Activated CD4-positive, alpha-beta T cell treated with anti-CD3 and anti-CD28 coated beads, Interleukin-2, amount 10 ng/mL, durations not matched to agents 7 days and 5 days (primary cell): ENCODE data around the gene RARRES1. TPM values are rescaled to one million over a fixed set of nuclear protein-coding genes. Genes with fewer than 3 reads are reported as not detected.

Source experiments
- CTCF ChIA-PET: fragments of 350-600 bp; sonication (Branson Sonifier 250); formaldehyde crosslinking; loops from one replicate; lab custom pipeline; 2021; ENCODE audit warnings: antibody characterized with exemption; lab: Charles Lee
- POLR2A ChIA-PET: fragments of 350-600 bp; sonication (Branson Sonifier 250); formaldehyde crosslinking; loops from one replicate; lab custom pipeline; 2021; ENCODE audit warnings: antibody characterized with exemption; lab: Charles Lee
- DNase-seq: peaks from one replicate; pipeline ENCODE4 v3.0.0-alpha.2; 2020
- H3K27ac Mint-ChIP-seq: one replicate; pipeline ENCODE4 v1.8.0; 2021; ENCODE audit warnings: mild to moderate bottlenecking, moderate library complexity, mixed read lengths
- H3K27me3 Mint-ChIP-seq: one replicate; pipeline ENCODE4 v1.8.0; 2021; ENCODE audit warnings: mixed read lengths
- H3K36me3 Mint-ChIP-seq: one replicate; pipeline ENCODE4 v1.8.0; 2021; ENCODE audit warnings: low read depth, mixed read lengths
- H3K4me1 Mint-ChIP-seq: one replicate; pipeline ENCODE4 v1.8.0; 2021; ENCODE audit warnings: mixed read lengths
- H3K4me3 Mint-ChIP-seq: one replicate; pipeline ENCODE4 v1.8.0; 2021; ENCODE audit warnings: mild to moderate bottlenecking, moderate library complexity, mixed read lengths
- H3K9me3 Mint-ChIP-seq: one replicate; pipeline ENCODE4 v1.8.0; 2021; ENCODE audit warnings: mixed read lengths
- total RNA-seq, 2 experiments: library from RNA; stranded (reverse); gene quantifications; one replicate each; pipeline ENCODE4 v1.2.3, GENCODE V29; 2021

RARRES1 gene
- total RNA-seq, 2 experiments from 2014 or later: not detected

GRCh38 chr3:158738653-158739052, 6.4 kb upstream of the RARRES1 start:
- CTCF ChIA-PET: interaction anchor here (1.7 kb wide), 1 partner anchor 12 kb away, joined by 4 read pairs; no protein-coding TSS in a partner anchor
- POLR2A ChIA-PET: no interaction called here

GRCh38 chr3:158737976-158738615, 5.8 kb upstream of the RARRES1 start:
- Mint-ChIP-seq H3K27me3 (peaks cover 3% of the 10 kb centered on the region), H3K27ac (no peak overlapping the region), H3K36me3 (no peaks in the 10 kb centered on the region), H3K4me3 (no peak overlapping the region), H3K9me3 (peaks cover 10% of the 10 kb centered on the region), H3K4me1 (peaks cover 17% of the 10 kb centered on the region)
- ChIA-PET POLR2A (no interaction called here), CTCF (no interaction called here)
- DNase-seq: no peak

More at GRCh38 chr3:158738653-158739052, 6.4 kb upstream of the RARRES1 start:
- H3K9me3 Mint-ChIP-seq: peaks cover 10% of the 10 kb centered on the region
- no peaks in the 10 kb centered on the region for H3K36me3 Mint-ChIP-seq
- peaks cover 16% of the 10 kb centered on the region for H3K4me1 Mint-ChIP-seq
- no peak for DNase-seq
- no peak overlapping the region for H3K27ac Mint-ChIP-seq
- peaks cover 2% of the 10 kb centered on the region for H3K27me3 Mint-ChIP-seq
- H3K4me3 Mint-ChIP-seq: no peak overlapping the region

- CTCF ChIA-PET: no interaction called here
- Mint-ChIP-seq H3K27me3 (peaks cover 3% of the 10 kb centered on the region), H3K27ac (no peak overlapping the region), H3K36me3 (no peaks in the 10 kb centered on the region), H3K4me3 (no peak overlapping the region), H3K9me3 (peaks cover 10% of the 10 kb centered on the region), H3K4me1 (peaks cover 10% of the 10 kb centered on the region)
- POLR2A ChIA-PET: no interaction called here
- no peak for DNase-seq
Observed at GRCh38 chr3:158737410-158737809, 5.2 kb upstream of the RARRES1 start.

- POLR2A ChIA-PET: no interaction called here
- no peak overlapping the region for H3K4me3 Mint-ChIP-seq
- peaks cover 10% of the 10 kb centered on the region for H3K9me3 Mint-ChIP-seq
- no peak for DNase-seq
- H3K27ac Mint-ChIP-seq: no peak overlapping the region
- H3K4me1 Mint-ChIP-seq: peaks cover 7% of the 10 kb centered on the region
- CTCF ChIA-PET: interaction anchor here (1.0 to 1.1 kb wide), 2 partner anchors 12 to 76 kb away, joined by 3 read pairs; no protein-coding TSS in a partner anchor
- peaks cover 3% of the 10 kb centered on the region for H3K27me3 Mint-ChIP-seq
- H3K36me3 Mint-ChIP-seq: no peaks in the 10 kb centered on the region
Observed at GRCh38 chr3:158735296-158736033, 3.2 kb upstream of the RARRES1 start.

GRCh38 chr3:158733656-158734055, 1.4 kb upstream of the RARRES1 start:
- Mint-ChIP-seq H3K36me3 (no peaks in the 10 kb centered on the region), H3K27me3 (peaks cover 3% of the 10 kb centered on the region), H3K27ac (no peak overlapping the region), H3K4me3 (no peak overlapping the region), H3K9me3 (peaks cover 10% of the 10 kb centered on the region), H3K4me1 (peaks cover 10% of the 10 kb centered on the region)
- CTCF ChIA-PET: no interaction called here
- DNase-seq: no peak
- POLR2A ChIA-PET: no interaction called here

- no peak overlapping the region for H3K4me3 Mint-ChIP-seq
- H3K36me3 Mint-ChIP-seq: no peaks in the 10 kb centered on the region
- no peak for DNase-seq
- CTCF ChIA-PET: interaction anchor here (0.5 to 1.3 kb wide), 2 partner anchors 16 to 34 kb away, joined by 3 to 4 read pairs; no protein-coding TSS in a partner anchor
- no peak overlapping the region for H3K27ac Mint-ChIP-seq
- H3K27me3 Mint-ChIP-seq: peaks cover 3% of the 10 kb centered on the region
- H3K9me3 Mint-ChIP-seq: peaks cover 10% of the 10 kb centered on the region
- POLR2A ChIA-PET: no interaction called here
- H3K4me1 Mint-ChIP-seq: peaks cover 16% of the 10 kb centered on the region
Observed at GRCh38 chr3:158732856-158733200, 571 bp upstream of the RARRES1 start.

GRCh38 chr3:158731486-158731885, 771 bp downstream of the RARRES1 start:
- CTCF ChIA-PET: interaction anchor here (1.0 to 1.3 kb wide), 2 partner anchors 15 to 70 kb away, joined by 3 read pairs; partner anchors contain the start of gene MFSD1
- H3K9me3 Mint-ChIP-seq: peaks cover 10% of the 10 kb centered on the region

GRCh38 chr3:158728851-158729250, 3.4 kb downstream of the RARRES1 start:
- CTCF ChIA-PET: interaction anchor here (1.1 to 1.9 kb wide), 4 partner anchors 11 to 84 kb away, joined by 3 to 7 read pairs (median 5); no protein-coding TSS in a partner anchor
- no peak overlapping the region for H3K27ac Mint-ChIP-seq

More at GRCh38 chr3:158731486-158731885, 771 bp downstream of the RARRES1 start:
- H3K4me1 Mint-ChIP-seq: peaks cover 26% of the 10 kb centered on the region
- no peak overlapping the region for H3K27ac Mint-ChIP-seq
- POLR2A ChIA-PET: no interaction called here
- H3K4me3 Mint-ChIP-seq: peak overlapping the region; percentile 34
- H3K36me3 Mint-ChIP-seq: no peaks in the 10 kb centered on the region
- DNase-seq: no peak
- peaks cover 3% of the 10 kb centered on the region for H3K27me3 Mint-ChIP-seq

GRCh38 chr3:158728061-158728377, 4.2 kb downstream of the RARRES1 start:
- POLR2A ChIA-PET: interaction anchor here (0.7 kb wide), 1 partner anchor 42 kb away, joined by 3 read pairs; no protein-coding TSS in a partner anchor
- H3K27ac Mint-ChIP-seq: no peak overlapping the region
- peaks cover 30% of the 10 kb centered on the region for H3K4me1 Mint-ChIP-seq

More at GRCh38 chr3:158728851-158729250, 3.4 kb downstream of the RARRES1 start:
- Mint-ChIP-seq H3K27me3 (peaks cover 3% of the 10 kb centered on the region), H3K4me1 (peaks cover 28% of the 10 kb centered on the region), H3K9me3 (no peaks in the 10 kb centered on the region), H3K4me3 (no peak overlapping the region), H3K36me3 (no peaks in the 10 kb centered on the region)
- POLR2A ChIA-PET: no interaction called here
- no peak for DNase-seq

GRCh38 chr3:158727206-158728060, 4.8 kb downstream of the RARRES1 start:
- peak overlapping the region; percentile 12 for H3K4me3 Mint-ChIP-seq
- H3K27ac Mint-ChIP-seq: peak overlapping the region; percentile 63
- POLR2A ChIA-PET: interaction anchor here (0.7 kb wide), 1 partner anchor 41 kb away, joined by 3 read pairs; no protein-coding TSS in a partner anchor
- H3K36me3 Mint-ChIP-seq: no peaks in the 10 kb centered on the region
- peaks cover 34% of the 10 kb centered on the region for H3K4me1 Mint-ChIP-seq
- H3K9me3 Mint-ChIP-seq: no peaks in the 10 kb centered on the region
- CTCF ChIA-PET: interaction anchor here (0.6 to 2.6 kb wide), 22 partner anchors 9 to 675 kb away, joined by 3 to 11 read pairs (median 4); partner anchors contain the start of genes GFM1 and MFSD1
- H3K27me3 Mint-ChIP-seq: no peaks in the 10 kb centered on the region
- peak; percentile 71 for DNase-seq

More at GRCh38 chr3:158728061-158728377, 4.2 kb downstream of the RARRES1 start:
- Mint-ChIP-seq H3K27me3 (no peaks in the 10 kb centered on the region), H3K9me3 (no peaks in the 10 kb centered on the region), H3K36me3 (no peaks in the 10 kb centered on the region), H3K4me3 (peak overlapping the region; percentile 12)
- DNase-seq: no peak
- CTCF ChIA-PET: interaction anchor here (0.6 to 2.6 kb wide), 14 partner anchors 9 to 74 kb away, joined by 3 to 11 read pairs (median 4); partner anchors contain the start of gene MFSD1

GRCh38 chr3:158725348-158726011, 6.8 kb downstream of the RARRES1 start:
- no peaks in the 10 kb centered on the region for H3K27me3 Mint-ChIP-seq
- CTCF ChIA-PET: interaction anchor here (1.2 to 1.6 kb wide), 3 partner anchors 8 to 20 kb away, joined by 3 to 6 read pairs (median 4); no protein-coding TSS in a partner anchor
- DNase-seq: no peak
- POLR2A ChIA-PET: no interaction called here
- H3K27ac Mint-ChIP-seq: no peak overlapping the region
- H3K9me3 Mint-ChIP-seq: no peaks in the 10 kb centered on the region
- no peak overlapping the region for H3K4me3 Mint-ChIP-seq
- peaks cover 11% of the 10 kb centered on the region for H3K36me3 Mint-ChIP-seq
- H3K4me1 Mint-ChIP-seq: peaks cover 43% of the 10 kb centered on the region
